Measurements from ENCODE around the gene MTG2.
A peak's percentile ranks its signal among the peaks of the same experiment; 100 is the strongest.

MTG2 gene

GRCh38 chr20:62182469-62183425 is at the start of gene MTG2:
TSS of gene MTG2 (plus strand) at chr20:62183028. CDS start at chr20:62193421, 10,393 bp downstream.
- peak; percentile 95 for DNase-seq

GRCh38 chr20:62133051-62133845 is 49.6 kb upstream of the MTG2 start:
- no peak for DNase-seq

- DNase-seq, result no peak
These were observed 49.0 kb upstream of the MTG2 start for GRCh38 chr20:62133864-62134263.

- DNase-seq, result no peak
These were observed 48.0 kb upstream of the MTG2 start for GRCh38 chr20:62134735-62135231.

- DNase-seq, result no peak
These were observed 47.1 kb upstream of the MTG2 start for GRCh38 chr20:62135573-62136266.

GRCh38 chr20:62136283-62137091 is 46.3 kb upstream of the MTG2 start:
- peak; percentile 80 for DNase-seq

GRCh38 chr20:62137092-62137384 is 45.8 kb upstream of the MTG2 start:
- DNase-seq, result no peak

- DNase-seq, result no peak
These were observed 45.2 kb upstream of the MTG2 start for GRCh38 chr20:62137478-62138203.

GRCh38 chr20:62138204-62138543 is 44.7 kb upstream of the MTG2 start:
- no peak for DNase-seq

- no peak for DNase-seq
These were observed 43.9 kb upstream of the MTG2 start for GRCh38 chr20:62138912-62139311.

- no peak for DNase-seq
These were observed 43.2 kb upstream of the MTG2 start for GRCh38 chr20:62139636-62140035.

- DNase-seq, result no peak
These were observed 41.8 kb upstream of the MTG2 start for GRCh38 chr20:62141043-62141396.

GRCh38 chr20:62141397-62142251 is 41.2 kb upstream of the MTG2 start:
- DNase-seq, result peak; percentile 26

- DNase-seq, result no peak
These were observed 40.4 kb upstream of the MTG2 start for GRCh38 chr20:62142252-62143080.

GRCh38 chr20:62143081-62143956 is 39.5 kb upstream of the MTG2 start, which contains the start of the genes PSMA7 and SS18L1:
TSS of gene PSMA7 (minus strand) at chr20:62143394. CDS start at chr20:62143303, 91 bp downstream.
TSS of gene SS18L1 (plus strand) at chr20:62143769. CDS start at chr20:62143821, 52 bp downstream.
- peak; percentile 88 for DNase-seq

GRCh38 chr20:62143957-62144825 is 38.6 kb upstream of the MTG2 start:
- peak; percentile 50 for DNase-seq

- DNase-seq, result no peak
These were observed 37.2 kb upstream of the MTG2 start for GRCh38 chr20:62145688-62146018.
